Spinal cord (tissue), 10 donors: ENCODE data around the gene WDR18. TPM values are rescaled to one million over a fixed set of nuclear protein-coding genes. Genes with fewer than 3 reads are reported as not detected.
A peak's percentile ranks its signal among the peaks of the same experiment; 100 is the strongest.

Experiments used
- DNase-seq, 6 donors: peaks; one replicate each; pipeline versions ENCODE4 v3.0.0 to v3.0.0-alpha.2; 2013 to 2015; ENCODE audit warnings: low spot score in 6 of 6, low read depth in 4 of 6
- H3K27ac ChIP-seq: one replicate; pipeline ENCODE4 v1.5.1; 2013; ENCODE audit warnings: low read depth, low read length, control low read depth
- H3K27me3 ChIP-seq: one replicate; pipeline ENCODE4 v1.6.1; 2013; ENCODE audit warnings: low read length; ENCODE audit not compliant: control insufficient read depth, insufficient read depth
- H3K36me3 ChIP-seq: one replicate; pipeline ENCODE4 v1.6.1; 2013; ENCODE audit warnings: low read length; ENCODE audit not compliant: control insufficient read depth, insufficient read depth
- H3K4me1 ChIP-seq: one replicate; pipeline ENCODE4 v1.6.1; 2013; ENCODE audit warnings: low read length; ENCODE audit not compliant: control insufficient read depth, insufficient read depth
- H3K4me3 ChIP-seq: one replicate; pipeline ENCODE4 v1.5.1; 2013; ENCODE audit warnings: low read depth, low read length, control low read depth
- H3K9me3 ChIP-seq: one replicate; pipeline ENCODE4 v1.6.1; 2013; ENCODE audit warnings: low read length; ENCODE audit not compliant: control insufficient read depth, insufficient read depth
- WGBS: methylation state at CpG from one replicate; pipeline ENCODE4 v1.1.5; 2013; ENCODE audit warnings: missing lambda C conversion rate; ENCODE audit not compliant: insufficient coverage; 5-methylcytosine and 5-hydroxymethylcytosine counted together
- polyA plus RNA-seq, 2 donors: library from polyadenylated mRNA; unstranded; fragments of 120-200 nt; gene quantifications; one replicate each; pipeline ENCODE4 v1.2.1, GENCODE V29; 2013; ENCODE audit not compliant: insufficient read length in 2 of 2
- total RNA-seq, 2 donors: library from RNA; depleted of rRNA in 1 of 2; stranded (reverse); fragments of 120-200 nt in 1 of 2; fragments of >200 nt in 1 of 2; gene quantifications; one replicate each; pipeline versions ENCODE4 v1.2.3 to v1.2.4, GENCODE V29; 2013 to 2014
- donor health status: healthy.

Gene WDR18
- total and polyA plus RNA-seq, 4 donors: 37.4 to 64.0 (median 50.0) TPM

DNA sequence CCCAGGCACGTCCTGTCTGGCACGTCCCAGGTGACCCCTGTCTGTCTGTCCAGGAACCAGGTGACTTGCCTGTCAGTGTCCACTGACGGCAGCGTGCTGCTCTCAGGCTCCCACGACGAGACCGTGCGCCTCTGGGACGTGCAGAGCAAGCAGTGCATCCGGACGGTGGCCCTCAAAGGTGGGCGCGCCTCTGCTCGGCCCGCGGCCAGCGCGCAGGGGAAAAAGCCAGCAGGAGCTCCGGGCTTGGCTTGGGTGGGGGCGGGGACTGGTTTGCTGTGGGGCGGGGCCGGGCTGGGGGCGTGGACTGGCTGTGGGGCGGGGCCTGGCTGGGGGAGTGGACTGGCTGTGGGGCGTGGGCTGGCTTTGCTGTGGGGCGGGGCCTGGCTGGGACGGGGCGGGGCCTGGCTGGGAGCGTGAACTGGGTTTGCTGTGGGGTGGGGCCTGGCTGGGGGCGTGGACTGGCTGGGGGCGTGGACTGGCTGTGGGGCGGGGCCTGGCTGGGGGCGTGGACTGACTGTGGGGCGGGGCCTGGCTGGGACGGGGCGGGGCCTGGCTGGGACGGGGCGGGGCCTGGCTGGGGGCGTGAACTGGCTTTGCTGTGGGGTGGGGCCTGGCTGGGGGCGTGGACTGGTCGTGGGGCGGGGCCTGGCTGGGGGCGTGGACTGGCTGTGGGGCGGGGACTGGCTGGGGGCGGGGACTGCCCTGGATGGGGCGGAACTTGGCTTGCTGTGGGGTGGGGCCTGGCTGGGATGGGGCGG lies 7.2 kb downstream of the WDR18 start:
- H3K4me3 ChIP-seq: no peak overlapping the region
- peaks cover 12% of the 10 kb centered on the region for H3K27me3 ChIP-seq
- peaks cover 13% of the 10 kb centered on the region for H3K4me1 ChIP-seq
- 80% methylated on average over 20 of the region's 47 CpGs for WGBS
- peaks cover 94% of the 10 kb centered on the region for H3K36me3 ChIP-seq
- no peak for DNase-seq
- no peaks in the 10 kb centered on the region for H3K9me3 ChIP-seq
- no peak overlapping the region for H3K27ac ChIP-seq

DNA sequence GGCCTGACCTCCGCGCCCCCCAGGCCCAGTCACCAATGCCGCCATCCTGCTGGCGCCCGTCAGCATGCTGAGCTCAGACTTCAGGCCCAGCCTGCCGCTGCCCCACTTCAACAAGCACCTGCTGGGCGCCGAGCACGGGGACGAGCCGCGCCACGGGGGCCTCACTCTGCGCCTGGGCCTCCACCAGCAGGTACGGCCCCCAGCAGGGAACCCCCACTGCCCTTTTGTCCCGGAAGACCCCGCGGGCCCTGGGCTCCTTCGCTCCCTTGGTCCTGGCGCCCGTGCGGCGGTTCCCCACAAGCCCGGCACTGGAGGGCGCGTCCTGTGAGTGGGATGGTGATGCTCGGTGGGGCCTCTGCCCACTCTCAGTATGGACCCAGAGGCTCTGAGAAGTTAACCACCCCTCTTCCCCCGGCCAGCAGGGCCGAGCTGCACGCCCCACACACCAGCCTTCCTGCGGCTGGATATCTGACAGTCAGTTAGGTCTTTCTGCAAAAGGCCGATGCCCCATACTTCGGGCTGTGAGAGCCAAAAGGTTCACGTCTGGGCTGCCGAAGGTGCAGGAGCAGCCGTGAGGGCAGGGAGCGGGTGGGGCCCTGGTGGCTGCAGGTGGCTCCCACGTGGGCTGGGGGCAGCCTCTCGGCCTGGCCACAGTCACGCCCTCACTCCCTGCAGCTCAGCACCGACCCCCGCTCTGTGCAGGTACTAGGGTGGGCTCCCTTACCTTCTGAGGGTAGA lies 8.0 kb downstream of the WDR18 start:
- no peaks in the 10 kb centered on the region for H3K9me3 ChIP-seq

DNA sequence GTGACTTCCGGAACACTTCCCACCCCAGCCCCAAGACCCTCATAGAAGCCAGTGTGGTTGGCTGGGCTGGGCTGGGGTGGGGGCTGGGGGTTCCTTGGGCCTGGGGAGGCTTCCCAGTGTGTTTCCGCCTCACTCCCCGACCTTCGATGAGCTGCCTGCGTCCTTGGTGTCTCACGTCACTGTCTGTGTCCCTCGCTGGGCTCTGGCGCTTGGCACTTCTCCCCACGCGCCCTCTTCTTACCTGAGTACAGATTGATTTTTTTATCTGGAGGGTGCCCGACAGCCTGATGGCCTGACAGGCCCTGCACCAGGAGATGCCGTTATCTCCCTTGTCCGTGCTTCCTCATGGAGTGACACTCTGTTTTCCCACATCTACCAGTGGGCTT lies 8.5 kb downstream of the WDR18 start:
- 98% methylated on average over 12 of the region's 13 CpGs for WGBS
- H3K4me1 ChIP-seq: peaks cover 17% of the 10 kb centered on the region
- DNase-seq: no peak
- peaks cover 81% of the 10 kb centered on the region for H3K36me3 ChIP-seq
- no peaks in the 10 kb centered on the region for H3K9me3 ChIP-seq
- no peak overlapping the region for H3K4me3 ChIP-seq
- H3K27me3 ChIP-seq: peaks cover 24% of the 10 kb centered on the region
- H3K27ac ChIP-seq: no peak overlapping the region

More for the DNA sequence above, 8.0 kb downstream of the WDR18 start:
- Histone ChIP-seq H3K27me3 (peaks cover 18% of the 10 kb centered on the region), H3K27ac (no peak overlapping the region), H3K36me3 (peaks cover 87% of the 10 kb centered on the region), H3K4me3 (no peak overlapping the region), H3K4me1 (peaks cover 17% of the 10 kb centered on the region)
- DNase-seq: no peak
- WGBS: 91% methylated on average over 32 of the region's 42 CpGs

DNA sequence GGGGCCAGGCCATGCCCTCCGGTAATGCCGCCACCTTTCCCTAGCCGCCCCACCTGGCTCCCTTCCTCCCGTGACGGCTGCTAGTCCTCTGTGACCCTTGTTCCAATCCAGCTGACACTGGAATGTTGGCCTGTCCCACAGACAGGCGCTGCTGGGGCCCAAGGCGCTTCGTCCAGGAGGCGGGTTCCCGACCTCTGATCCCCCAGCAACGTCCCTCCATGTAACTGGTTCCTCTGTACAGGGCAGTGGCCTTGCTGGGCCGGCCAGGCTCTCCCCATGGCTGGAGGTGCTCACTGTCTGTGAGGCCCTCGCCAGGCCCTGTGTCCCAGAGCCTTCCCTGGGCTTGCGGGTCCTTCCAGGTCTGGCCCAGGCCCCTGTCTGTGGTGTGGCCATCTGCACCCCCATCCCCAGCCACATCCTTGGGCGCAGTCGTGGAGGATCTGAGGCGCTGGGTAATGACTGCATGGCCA lies 9.3 kb downstream of the WDR18 start:
- H3K4me1 ChIP-seq: peaks cover 17% of the 10 kb centered on the region
- H3K4me3 ChIP-seq: no peak overlapping the region
- H3K27ac ChIP-seq: no peak overlapping the region
- peaks cover 74% of the 10 kb centered on the region for H3K36me3 ChIP-seq
- WGBS: 91% methylated on average over 17 of the region's 17 CpGs
- H3K9me3 ChIP-seq: no peaks in the 10 kb centered on the region
- peaks cover 31% of the 10 kb centered on the region for H3K27me3 ChIP-seq
- DNase-seq: no peak

DNA sequence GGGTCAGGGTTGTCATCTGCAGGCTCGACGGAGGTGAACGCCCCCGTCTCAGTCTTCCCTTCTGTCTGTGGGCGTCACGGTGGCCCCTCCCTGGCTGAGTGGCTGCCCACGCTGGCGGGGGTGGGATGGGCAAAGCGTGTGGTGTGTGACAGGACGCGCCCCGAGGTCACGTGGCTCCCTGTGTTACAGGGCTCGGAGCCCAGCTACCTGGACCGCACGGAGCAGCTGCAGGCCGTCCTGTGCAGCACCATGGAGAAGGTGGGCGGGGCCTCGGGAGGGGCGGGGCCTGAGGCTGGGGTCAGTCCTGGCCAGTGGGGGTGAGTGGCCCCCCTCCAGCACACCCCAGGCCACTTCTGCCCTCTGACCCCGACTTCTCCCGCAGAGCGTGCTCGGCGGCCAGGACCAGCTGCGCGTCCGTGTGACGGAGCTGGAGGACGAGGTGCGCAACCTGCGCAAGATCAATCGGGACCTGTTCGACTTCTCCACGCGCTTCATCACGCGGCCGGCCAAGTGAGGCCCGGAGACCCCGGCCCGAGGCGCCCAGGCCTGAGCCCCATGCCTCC lies 9.8 kb downstream of the WDR18 start:
- no peak for DNase-seq
- WGBS: 89% methylated on average over 43 of the region's 43 CpGs
- Histone ChIP-seq H3K4me1 (peaks cover 17% of the 10 kb centered on the region), H3K27me3 (peaks cover 36% of the 10 kb centered on the region), H3K9me3 (no peaks in the 10 kb centered on the region), H3K36me3 (peaks cover 68% of the 10 kb centered on the region), H3K27ac (no peak overlapping the region), H3K4me3 (no peak overlapping the region)

DNA sequence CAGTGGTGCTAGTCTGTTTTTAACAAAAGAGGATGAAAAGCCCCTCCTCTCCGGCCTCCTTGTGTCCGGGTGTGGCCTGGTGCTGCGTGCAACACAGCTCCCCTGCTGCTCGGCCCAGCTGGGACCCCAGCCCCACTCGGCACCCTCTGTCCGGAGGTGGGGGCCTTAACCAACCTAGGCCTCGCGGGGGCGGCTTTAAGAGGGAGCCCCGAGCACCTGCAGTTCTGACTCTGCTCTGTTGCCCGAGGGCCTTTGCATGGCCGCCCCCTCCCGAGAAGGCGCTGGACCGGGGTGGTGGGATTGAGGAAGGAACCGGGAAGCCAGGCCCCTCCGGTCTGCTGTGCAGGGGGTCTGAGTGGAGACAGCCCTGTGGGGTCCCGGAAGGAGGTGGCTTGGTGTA lies 10.4 kb downstream of the WDR18 start:
- 91% methylated on average over 14 of the region's 18 CpGs for WGBS
- DNase-seq: no peak
- Histone ChIP-seq H3K4me3 (no peak overlapping the region), H3K27me3 (peaks cover 42% of the 10 kb centered on the region), H3K27ac (no peak overlapping the region), H3K9me3 (no peaks in the 10 kb centered on the region), H3K4me1 (peaks cover 17% of the 10 kb centered on the region), H3K36me3 (peaks cover 62% of the 10 kb centered on the region)

DNA sequence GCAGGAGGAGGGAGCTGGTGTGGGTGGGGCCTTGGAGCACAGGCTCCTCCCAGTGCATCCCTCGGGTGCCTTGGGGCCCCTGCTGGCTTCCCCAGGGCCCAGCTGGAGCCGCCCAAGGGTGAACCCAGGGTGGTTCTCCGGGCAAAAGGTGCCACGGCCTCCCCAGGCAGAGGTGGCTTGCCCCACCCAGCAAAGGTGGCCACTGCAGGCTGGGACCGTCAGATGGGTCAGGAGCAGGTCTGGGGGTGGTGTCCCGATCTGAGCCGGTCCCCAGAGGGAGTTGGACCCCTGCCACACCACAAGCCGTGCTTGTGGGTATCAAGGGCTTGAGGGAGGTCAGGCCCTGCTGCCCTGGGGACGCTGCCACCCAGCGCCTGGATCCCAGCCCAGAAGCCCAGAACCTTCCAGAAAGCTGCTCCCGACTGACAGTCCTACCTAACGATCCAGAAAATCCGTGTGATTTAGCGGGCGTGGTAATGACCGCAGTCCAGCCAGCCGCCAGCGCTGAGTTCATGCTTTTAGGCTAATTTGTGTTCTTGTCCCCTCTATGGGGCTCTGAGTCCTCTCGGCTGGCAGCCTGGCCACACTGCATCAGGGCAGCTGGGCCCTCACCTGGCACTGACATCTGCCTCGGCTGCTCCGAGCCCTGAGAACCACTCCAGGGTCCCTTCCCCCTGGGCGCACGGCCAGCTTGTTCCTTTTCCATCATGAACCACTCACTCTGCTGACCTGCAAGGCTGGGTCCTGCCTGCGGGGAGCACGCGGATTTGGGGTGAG lies 11.1 kb downstream of the WDR18 start:
- peak in 1 of 6 donors; percentile 10 for DNase-seq

DNA sequence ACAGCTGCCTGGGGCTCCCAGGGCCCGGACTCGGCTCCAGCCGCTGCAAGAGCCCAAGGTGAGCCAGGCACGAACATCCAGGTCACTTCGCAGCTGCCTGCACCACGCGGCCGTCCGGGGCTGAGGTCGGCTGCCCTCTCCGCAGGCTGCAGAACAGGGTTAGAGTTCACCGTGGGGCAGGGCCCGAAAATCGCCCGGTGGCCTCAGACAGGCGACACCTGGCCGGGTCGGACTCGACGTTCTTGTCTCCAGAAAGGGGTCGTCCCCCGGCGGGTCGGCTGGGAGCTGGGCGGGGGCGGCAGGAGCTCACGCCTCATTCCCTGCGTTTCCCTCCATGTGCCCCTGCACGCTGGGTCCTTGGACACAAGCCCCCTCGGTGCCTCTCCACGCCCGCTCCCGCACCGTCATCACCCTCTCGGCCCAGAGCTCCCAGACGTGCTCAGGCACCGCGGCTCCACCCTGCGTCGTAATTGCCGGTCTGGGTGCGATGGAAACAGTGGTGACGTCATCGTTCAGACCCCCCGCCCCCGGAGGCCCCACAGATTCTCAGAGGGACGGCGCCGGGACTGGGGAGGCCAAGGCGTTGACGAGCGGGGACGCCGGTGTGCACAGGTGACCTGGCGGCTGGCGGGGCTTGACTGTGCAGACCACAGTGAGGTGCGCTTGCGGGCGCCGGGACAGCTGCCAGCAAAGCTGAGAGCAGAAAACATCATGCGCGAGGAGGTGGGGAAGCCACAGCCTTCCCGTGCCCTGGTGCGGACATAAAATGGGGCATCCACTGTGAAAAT lies 12.1 kb downstream of the WDR18 start:
- DNase-seq: peak in 2 of 6 donors; percentile 39 to 53
- Histone ChIP-seq H3K4me3 (no peak overlapping the region), H3K27ac (no peak overlapping the region), H3K36me3 (peaks cover 45% of the 10 kb centered on the region), H3K27me3 (peaks cover 54% of the 10 kb centered on the region), H3K9me3 (no peaks in the 10 kb centered on the region), H3K4me1 (peaks cover 23% of the 10 kb centered on the region)
- 11% methylated on average over 64 of the region's 64 CpGs for WGBS

More for the DNA sequence above, 11.1 kb downstream of the WDR18 start:
- Histone ChIP-seq H3K27ac (no peak overlapping the region), H3K4me1 (peaks cover 17% of the 10 kb centered on the region), H3K9me3 (no peaks in the 10 kb centered on the region), H3K4me3 (no peak overlapping the region), H3K36me3 (peaks cover 55% of the 10 kb centered on the region), H3K27me3 (peaks cover 48% of the 10 kb centered on the region)
- WGBS: 59% methylated on average over 26 of the region's 26 CpGs
